ENCODE results near the gene PSEN1. TPM values are rescaled to one million over a fixed set of nuclear protein-coding genes. Genes with fewer than 3 reads are reported as not detected.

The PSEN1 gene
- total and polyA plus RNA-seq, 10 of the 15 experiments (the other 5 are each of a cell fraction or from before 2014, with no cell fraction given) = 8.9 to 32.3 (median 21.8) TPM

DNA sequence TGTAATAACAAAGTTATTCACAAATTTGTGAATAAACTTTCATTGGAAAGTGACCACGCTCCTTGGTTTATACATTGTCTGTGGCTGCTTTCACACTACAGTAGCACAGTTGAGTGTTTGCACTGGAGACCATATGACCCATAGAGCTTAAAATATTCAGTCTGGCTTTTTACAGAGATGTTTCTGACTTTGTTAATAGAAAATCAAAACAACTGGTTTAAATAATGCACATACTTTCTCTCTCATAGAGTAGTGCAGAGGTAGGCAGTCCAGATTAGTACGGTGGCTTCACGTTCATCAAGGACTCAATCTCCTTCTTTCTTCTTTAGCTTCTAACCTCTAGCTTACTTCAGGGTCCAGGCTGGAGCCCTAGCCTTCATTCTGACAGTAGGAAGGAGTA is 36.2 kb downstream of the PSEN1 start:
- 95% methylated on average over 3 of the region's 3 CpGs for WGBS (ENCODE audit: insufficient coverage, insufficient replicate concordance, low lambda C conversion rate, missing lambda C conversion rate)
- no TSS peak for BruUV-seq (replicated peaks)
- no peak overlapping the region for H3K9ac ChIP-seq (ENCODE audit: control insufficient read depth, insufficient read depth, low read length)
- no peaks in the 10 kb centered on the region for H3K27me3 ChIP-seq (replicated peaks in 1 of 2; ENCODE audit: control insufficient read depth in 2 of 2, insufficient read depth in 2 of 2, low read length in 1 of 2)
- CTCF ChIA-PET = interaction anchor here (0.8 to 5.1 kb wide), 32 partner anchors 10 to 1321 kb away, joined by 3 to 106 read pairs (median 4); partner anchors contain the start of genes ISCA2, NPC2 and PSEN1
- POLR2A ChIA-PET = interaction anchor here (0.6 to 1.0 kb wide), 2 partner anchors 299 to 588 kb away, joined by 3 to 6 read pairs; a partner anchor contains a TSS
- no peaks in the 10 kb centered on the region for H3K4me1 ChIP-seq (ENCODE audit: control insufficient read depth, insufficient read depth, low read length)
- H3K27ac ChIP-seq (ENCODE audit: control insufficient read depth, insufficient read depth) = no peak overlapping the region
- no peak for ATAC-seq
- RAD21 ChIA-PET (ENCODE audit: unreplicated experiment) = interaction anchor here (1.0 to 2.3 kb wide), 13 partner anchors 37 to 659 kb away, joined by 3 to 48 read pairs (median 4); partner anchors contain the start of genes PSEN1 and RIOX1
- no peak for FAIRE-seq
- intact Hi-C loops (cut with micrococcal nuclease; ENCODE audit: unreplicated experiment) = no loop called here
- H3K4me3 ChIP-seq = no peak overlapping the region
- no peaks in the 10 kb centered on the region for H3K79me2 ChIP-seq (ENCODE audit: control insufficient read depth, insufficient read depth, low read length)
- no peaks in the 10 kb centered on the region for H4K20me1 ChIP-seq (ENCODE audit: control insufficient read depth, insufficient read depth)
- no peak overlapping the region for H2AFZ ChIP-seq (ENCODE audit: control insufficient read depth, low read depth, low read length)
- DNase-seq (ENCODE audit: low read depth, low spot score) = no peak
- in situ Hi-C loops (cut with MboI) = no loop called here
- SMC1A ChIA-PET (ENCODE audit: uncharacterized antibody, unreplicated experiment) = interaction anchor here (0.7 to 2.5 kb wide), 15 partner anchors 9 to 327 kb away, joined by 3 to 37 read pairs (median 4); no protein-coding TSS in a partner anchor
- H3K9me3 ChIP-seq (replicated peaks; ENCODE audit: control insufficient read depth, insufficient read depth, low read length) = no peaks in the 10 kb centered on the region
- peaks cover 11 to 28% of the 10 kb centered on the region in 2 experiments; a peak in 3 of 4 replicates for H3K36me3 ChIP-seq (ENCODE audit: control insufficient read depth in 2 of 2, insufficient read depth in 2 of 2, low read length in 1 of 2)
- no peak overlapping the region for H3K4me2 ChIP-seq (ENCODE audit: control insufficient read depth, insufficient read depth)
- TF ChIP-seq, protein P1, sequence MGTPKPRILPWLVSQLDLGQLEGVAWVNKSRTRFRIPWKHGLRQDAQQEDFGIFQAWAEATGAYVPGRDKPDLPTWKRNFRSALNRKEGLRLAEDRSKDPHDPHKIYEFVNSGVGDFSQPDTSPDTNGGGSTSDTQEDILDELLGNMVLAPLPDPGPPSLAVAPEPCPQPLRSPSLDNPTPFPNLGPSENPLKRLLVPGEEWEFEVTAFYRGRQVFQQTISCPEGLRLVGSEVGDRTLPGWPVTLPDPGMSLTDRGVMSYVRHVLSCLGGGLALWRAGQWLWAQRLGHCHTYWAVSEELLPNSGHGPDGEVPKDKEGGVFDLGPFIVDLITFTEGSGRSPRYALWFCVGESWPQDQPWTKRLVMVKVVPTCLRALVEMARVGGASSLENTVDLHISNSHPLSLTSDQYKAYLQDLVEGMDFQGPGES (IDR thresholded peaks at IDR 0.05) = no peak
- TF ChIP-seq, protein P2, sequence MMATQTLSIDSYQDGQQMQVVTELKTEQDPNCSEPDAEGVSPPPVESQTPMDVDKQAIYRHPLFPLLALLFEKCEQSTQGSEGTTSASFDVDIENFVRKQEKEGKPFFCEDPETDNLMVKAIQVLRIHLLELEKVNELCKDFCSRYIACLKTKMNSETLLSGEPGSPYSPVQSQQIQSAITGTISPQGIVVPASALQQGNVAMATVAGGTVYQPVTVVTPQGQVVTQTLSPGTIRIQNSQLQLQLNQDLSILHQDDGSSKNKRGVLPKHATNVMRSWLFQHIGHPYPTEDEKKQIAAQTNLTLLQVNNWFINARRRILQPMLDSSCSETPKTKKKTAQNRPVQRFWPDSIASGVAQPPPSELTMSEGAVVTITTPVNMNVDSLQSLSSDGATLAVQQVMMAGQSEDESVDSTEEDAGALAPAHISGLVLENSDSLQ (IDR thresholded peaks at IDR 0.05) = no peak
- TF ChIP-seq SMC3 (IDR thresholded peaks at IDR 0.05; ENCODE audit: borderline replicate concordance, low read length) (no peak), ZNF24 (IDR thresholded peaks at IDR 0.05) (no peak), ZSCAN29 (IDR thresholded peaks at IDR 0.05) (no peak), SREBF2 (IDR thresholded peaks at IDR 0.05; ENCODE audit: low read length) (no peak), POU2F2 (IDR thresholded peaks at IDR 0.05; ENCODE audit: borderline replicate concordance, low read depth, low read length) (no peak), ZNF384 (IDR thresholded peaks at IDR 0.05; ENCODE audit: borderline replicate concordance, low read depth, low read length) (no peak), JUNB (IDR thresholded peaks at IDR 0.05) (no peak), CHD2 (IDR thresholded peaks at IDR 0.05; ENCODE audit: borderline replicate concordance, low read depth, low read length) (no peak), ZNF592 (IDR thresholded peaks at IDR 0.05) (no peak), TCF3 (IDR thresholded peaks at IDR 0.05; ENCODE audit: borderline replicate concordance, insufficient read depth, low read depth, low read length) (no peak), NFYB (IDR thresholded peaks at IDR 0.05; ENCODE audit: insufficient read depth, low read depth, low read length) (no peak)

All from GM12878 (cell line).